Activated CD4-positive, alpha-beta T cell treated with anti-CD3 and anti-CD28 coated beads, Interleukin-2, amount 50 U/mL, for 48 hours (primary cell): Measurements from ENCODE around the gene THOC7.

Experiments
- DNase-seq, 2 experiments: peaks; one replicate each; pipeline ENCODE4 v3.0.0-alpha.2; 2020

Gene THOC7

GRCh38 chr3:63863150-63864007 is at the start of gene THOC7, which contains the start of gene ATXN7:
Gene THOC7 (minus strand): TSS chr3:63863805. CDS start chr3:63863790, 15 bp downstream.
Gene ATXN7 (plus strand): TSS chr3:63863867. CDS start chr3:63912599, 48,732 bp downstream.
- DNase-seq = peak; percentile 63 to 72

- DNase-seq = peak; percentile 52 to 61
These were observed 49.4 kb upstream of the THOC7 start for GRCh38 chr3:63912768-63913588.

GRCh38 chr3:63911873-63912767 is 48.5 kb upstream of the THOC7 start, which contains the start of gene SCAANT1:
Gene SCAANT1 (minus strand): TSS chr3:63912383.
- DNase-seq = peak; percentile 77 to 81

- no peak for DNase-seq
These were observed 47.9 kb upstream of the THOC7 start for GRCh38 chr3:63911509-63911872.

- no peak for DNase-seq
These were observed 47.3 kb upstream of the THOC7 start for GRCh38 chr3:63910891-63911290.

- DNase-seq = no peak
These were observed 46.4 kb upstream of the THOC7 start for GRCh38 chr3:63910001-63910400.

GRCh38 chr3:63909431-63909830 is 45.8 kb upstream of the THOC7 start:
- no peak for DNase-seq

GRCh38 chr3:63908776-63909175 is 45.2 kb upstream of the THOC7 start:
- DNase-seq = no peak

- DNase-seq = no peak
These were observed 44.6 kb upstream of the THOC7 start for GRCh38 chr3:63908081-63908736.

GRCh38 chr3:63905731-63906620 is 42.4 kb upstream of the THOC7 start:
- no peak for DNase-seq

GRCh38 chr3:63900459-63900858 is 36.9 kb upstream of the THOC7 start:
- no peak for DNase-seq

GRCh38 chr3:63900010-63900409 is 36.4 kb upstream of the THOC7 start:
- no peak for DNase-seq

GRCh38 chr3:63896332-63897030 is 32.9 kb upstream of the THOC7 start:
- DNase-seq = no peak

- DNase-seq = no peak
These were observed 32.0 kb upstream of the THOC7 start for GRCh38 chr3:63895422-63896189.

- DNase-seq = no peak
These were observed 29.3 kb upstream of the THOC7 start for GRCh38 chr3:63892773-63893352.

- no peak for DNase-seq
These were observed 27.9 kb upstream of the THOC7 start for GRCh38 chr3:63891518-63891917.

GRCh38 chr3:63886858-63887257 is 23.3 kb upstream of the THOC7 start:
- no peak for DNase-seq

- no peak for DNase-seq
These were observed 17.0 kb upstream of the THOC7 start for GRCh38 chr3:63880653-63881052.

GRCh38 chr3:63878394-63879060 is 14.9 kb upstream of the THOC7 start:
- no peak for DNase-seq
